HG02981 (cell line): ENCODE measurements around the gene COL6A1.
"Not testable (repeated sequence)": the region's sequence is repeated elsewhere in the genome, so short reads cannot be mapped to it uniquely, and the experiment has no call there.

ENCODE experiments used
- ATAC-seq: cut with Tn5 transposase; IDR thresholded peaks from one replicate; pipeline ENCODE4 v1.9.1; 2021; ENCODE audit warnings: mild to moderate bottlenecking, moderate library complexity; ENCODE audit not compliant: unreplicated experiment

Gene COL6A1

DNA sequence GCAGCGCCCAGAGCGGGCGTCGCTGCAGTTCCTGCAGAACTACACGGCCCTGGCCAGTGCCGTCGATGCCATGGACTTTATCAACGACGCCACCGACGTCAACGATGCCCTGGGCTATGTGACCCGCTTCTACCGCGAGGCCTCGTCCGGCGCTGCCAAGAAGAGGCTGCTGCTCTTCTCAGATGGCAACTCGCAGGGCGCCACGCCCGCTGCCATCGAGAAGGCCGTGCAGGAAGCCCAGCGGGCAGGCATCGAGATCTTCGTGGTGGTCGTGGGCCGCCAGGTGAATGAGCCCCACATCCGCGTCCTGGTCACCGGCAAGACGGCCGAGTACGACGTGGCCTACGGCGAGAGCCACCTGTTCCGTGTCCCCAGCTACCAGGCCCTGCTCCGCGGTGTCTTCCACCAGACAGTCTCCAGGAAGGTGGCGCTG lies 22.0 kb downstream of the COL6A1 start:
- ATAC-seq = no peak

DNA sequence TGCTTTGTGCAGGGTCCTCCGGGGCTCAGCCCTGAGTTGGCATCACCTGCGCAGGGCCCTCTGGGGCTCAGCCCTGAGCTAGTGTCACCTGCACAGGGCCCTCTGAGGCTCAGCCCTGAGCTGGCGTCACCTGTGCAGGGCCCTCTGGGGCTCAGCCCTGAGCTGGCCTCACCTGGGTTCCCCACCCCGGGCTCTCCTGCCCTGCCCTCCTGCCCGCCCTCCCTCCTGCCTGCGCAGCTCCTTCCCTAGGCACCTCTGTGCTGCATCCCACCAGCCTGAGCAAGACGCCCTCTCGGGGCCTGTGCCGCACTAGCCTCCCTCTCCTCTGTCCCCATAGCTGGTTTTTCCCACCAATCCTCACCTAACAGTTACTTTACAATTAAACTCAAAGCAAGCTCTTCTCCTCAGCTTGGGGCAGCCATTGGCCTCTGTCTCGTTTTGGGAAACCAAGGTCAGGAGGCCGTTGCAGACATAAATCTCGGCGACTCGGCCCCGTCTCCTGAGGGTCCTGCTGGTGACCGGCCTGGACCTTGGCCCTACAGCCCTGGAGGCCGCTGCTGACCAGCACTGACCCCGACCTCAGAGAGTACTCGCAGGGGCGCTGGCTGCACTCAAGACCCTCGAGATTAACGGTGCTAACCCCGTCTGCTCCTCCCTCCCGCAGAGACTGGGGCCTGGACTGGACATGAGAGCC lies 22.7 kb downstream of the COL6A1 start:
- ATAC-seq = no peak

DNA sequence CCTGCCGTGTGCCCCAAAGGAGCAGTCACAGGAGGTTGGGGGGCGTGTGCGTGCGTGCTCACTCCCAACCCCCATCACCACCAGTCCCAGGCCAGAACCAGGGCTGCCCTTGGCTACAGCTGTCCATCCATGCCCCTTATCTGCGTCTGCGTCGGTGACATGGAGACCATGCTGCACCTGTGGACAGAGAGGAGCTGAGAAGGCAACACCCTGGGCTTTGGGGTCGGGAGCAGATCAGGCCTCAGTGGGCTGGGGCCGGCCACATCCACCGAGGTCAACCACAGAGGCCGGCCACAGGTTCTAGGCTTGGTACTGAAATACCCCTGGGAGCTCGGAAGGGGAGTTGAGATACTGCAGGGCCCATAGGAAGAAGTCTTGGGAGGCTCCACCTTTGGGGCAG lies 23.5 kb downstream of the COL6A1 start:
- ATAC-seq = no peak

DNA sequence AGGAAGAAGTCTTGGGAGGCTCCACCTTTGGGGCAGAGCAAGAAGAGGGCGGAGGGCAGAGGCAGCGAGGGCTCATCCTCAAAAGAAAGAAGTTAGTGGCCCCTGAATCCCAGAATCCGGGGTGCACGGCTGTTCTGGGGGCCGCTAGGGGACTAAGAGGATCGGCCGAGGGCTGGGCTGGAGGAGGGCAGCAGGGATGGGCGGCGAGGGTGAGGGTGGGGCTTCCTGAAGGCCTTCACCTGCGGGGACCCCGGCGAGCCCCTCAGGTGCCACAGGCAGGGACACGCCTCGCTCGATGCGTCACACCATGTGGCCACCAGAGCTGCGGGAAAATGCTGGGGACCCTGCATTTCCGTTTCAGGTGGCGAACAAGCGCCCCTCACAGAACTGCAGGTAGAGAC lies 23.9 kb downstream of the COL6A1 start:
- ATAC-seq = no peak

DNA sequence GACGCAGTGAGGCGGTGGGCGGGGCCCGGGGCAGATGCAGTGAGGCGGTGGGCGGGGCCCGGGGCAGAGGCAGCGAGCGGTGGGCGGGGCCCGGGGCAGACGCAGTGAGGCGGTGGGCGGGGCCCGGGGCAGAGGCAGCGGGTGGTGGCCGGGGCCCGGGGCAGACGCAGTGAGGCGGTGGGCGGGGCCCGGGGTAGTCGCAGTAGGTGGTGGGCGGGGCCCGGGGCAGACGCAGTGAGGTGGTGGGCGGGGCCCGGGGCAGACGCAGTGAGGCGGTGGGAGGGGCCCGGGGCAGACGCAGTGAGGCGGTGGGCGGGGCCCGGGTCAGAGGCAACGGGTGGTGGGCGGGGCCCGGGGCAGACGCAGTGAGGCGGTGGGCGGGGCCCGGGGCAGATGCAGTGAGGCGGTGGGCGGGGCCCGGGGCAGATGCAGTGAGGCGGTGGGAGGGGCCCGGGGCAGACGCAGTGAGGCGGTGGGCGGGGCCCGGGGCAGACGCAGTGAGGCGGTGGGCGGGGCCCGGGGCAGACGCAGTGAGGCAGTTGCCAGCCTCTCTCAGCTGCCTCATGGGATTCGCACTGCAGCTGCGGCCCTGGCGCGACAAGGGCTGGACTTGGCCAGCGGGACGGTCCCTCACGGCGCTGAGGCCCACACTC lies 24.4 kb downstream of the COL6A1 start:
- not testable (repeated sequence) for ATAC-seq

DNA sequence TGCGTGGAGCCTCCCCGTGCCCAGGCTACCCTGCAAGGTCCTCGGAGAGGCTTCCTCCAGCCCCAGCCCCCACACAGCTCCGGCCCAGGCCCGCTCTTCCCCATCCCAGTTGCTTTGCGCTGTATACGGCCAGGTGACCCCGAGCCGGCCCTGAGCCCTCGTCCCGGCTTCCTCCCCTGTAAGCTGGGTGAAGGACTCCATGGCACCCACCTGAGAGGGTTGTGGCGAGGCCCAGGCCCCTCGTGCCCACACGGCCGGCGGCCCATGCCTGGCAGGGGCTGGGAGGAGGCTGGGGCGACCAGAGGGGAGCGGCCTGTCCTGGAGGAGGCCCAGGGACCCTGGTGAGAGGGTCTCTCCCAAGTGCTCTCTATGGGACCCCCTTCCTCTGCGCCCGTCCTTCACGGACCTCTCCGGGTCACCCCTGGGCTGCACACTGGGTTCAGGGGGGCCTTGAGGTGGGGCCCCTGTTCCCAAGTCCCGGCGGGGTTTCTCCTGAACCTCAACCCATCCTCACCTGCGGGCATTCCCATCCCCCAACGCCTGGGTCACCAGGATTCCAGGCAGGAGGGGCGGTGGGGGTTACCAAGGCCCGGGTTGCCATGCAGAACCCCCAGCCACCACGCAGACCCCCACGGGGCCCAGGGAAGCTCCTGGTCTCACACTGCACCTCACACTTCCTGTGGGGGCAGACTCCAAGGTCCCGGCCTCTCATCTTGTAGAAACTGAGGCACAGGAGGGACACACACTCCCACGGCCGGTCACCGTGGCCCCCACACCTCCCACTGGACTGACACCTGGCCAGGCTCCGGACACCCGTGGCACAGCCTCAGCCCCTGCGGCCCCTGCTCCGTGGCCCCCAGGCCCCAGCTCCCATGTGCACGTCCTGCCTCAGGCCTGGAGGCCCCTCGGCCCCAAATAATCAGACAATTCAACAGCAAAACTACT lies 25.2 kb downstream of the COL6A1 start:
- no peak for ATAC-seq

DNA sequence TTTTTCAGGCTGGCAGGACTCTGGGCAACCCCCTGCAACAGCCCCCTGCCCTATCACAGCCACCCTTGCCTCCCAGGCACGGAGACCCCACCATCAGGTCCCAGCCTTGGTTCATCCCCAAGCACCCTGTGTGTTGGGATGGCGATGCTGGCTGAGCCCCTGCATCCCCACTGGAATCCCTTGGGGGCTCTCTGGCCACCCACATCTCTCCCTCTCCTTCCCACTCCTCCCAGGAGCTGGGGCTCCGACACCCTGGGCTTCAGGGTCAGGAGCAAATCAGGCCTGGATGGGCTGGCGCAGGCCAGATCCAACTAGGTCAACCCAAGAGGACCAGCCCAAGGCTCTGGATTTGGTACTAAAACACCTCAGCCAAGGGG lies 25.9 kb downstream of the COL6A1 start:
- no peak for ATAC-seq

DNA sequence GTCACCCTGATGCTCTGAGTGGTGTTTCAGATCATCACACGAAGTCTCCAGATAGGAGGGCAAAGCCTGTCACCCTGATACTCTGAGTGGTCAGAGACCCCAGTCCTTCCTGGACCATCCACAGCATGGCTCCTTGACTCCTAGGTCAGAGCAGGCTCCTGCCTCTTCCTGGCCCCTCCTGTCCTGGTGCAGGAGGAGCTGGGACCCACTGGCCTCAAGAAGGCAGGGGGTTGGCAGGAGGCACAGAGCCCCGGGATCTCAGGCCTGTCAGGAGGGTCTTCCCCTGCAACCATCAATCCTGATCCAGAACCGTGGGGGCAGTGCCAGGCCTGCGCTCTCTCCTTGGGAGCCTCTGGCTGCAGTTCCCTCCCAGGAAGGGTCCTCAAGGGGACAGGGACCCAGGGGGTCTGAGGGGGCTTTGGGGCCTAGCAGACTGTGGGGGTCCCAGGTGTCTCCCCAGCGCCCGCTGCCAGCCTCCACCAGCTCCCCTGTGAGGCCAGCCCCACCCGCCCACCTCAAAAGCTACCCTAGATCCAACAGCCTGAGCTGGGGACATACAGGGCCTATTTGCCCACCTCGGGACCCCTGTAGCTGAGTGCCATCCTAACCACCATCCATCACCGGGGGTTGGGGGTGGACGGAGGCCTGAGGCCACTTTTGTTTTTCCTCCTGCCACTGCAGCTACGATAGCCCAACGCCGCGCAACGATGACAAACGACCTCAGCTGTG lies 27.5 kb downstream of the COL6A1 start:
- ATAC-seq = no peak

DNA sequence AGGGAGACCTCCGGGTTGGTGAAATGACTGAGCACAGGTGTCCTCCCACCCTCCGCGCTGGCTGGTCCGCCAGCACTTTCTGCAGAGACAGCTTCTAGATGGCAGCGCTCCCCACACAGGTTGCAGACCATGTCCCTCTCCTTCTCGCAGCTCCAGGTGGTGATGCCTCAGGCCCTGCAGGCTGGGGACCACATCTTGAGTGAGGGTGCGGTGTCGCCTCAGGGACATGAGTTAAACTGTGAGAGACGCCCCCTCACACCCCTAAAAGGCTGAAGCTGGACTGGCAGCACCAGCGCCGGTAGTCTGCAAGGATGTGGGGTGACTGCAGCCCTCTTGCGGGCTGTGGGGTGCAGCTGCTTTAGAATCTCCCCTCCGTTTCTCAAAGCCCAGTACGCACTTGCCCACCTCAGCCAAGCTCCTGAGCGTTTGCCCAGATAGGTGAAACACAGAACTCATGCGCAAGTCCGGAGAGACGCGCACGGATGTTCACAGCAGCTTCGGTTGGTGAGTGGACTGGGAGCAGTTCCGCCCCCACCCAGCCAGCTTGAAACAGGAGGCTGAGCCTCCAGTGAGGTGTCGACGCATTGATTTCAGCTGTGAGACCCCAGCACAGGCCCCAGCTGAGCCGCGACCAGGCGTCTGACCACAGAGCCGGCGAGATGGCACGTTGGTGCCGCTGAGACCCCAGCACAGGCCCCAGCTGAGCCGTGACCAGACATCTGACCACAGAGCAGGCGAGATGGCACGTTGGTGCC lies 28.6 kb downstream of the COL6A1 start:
- no peak for ATAC-seq

DNA sequence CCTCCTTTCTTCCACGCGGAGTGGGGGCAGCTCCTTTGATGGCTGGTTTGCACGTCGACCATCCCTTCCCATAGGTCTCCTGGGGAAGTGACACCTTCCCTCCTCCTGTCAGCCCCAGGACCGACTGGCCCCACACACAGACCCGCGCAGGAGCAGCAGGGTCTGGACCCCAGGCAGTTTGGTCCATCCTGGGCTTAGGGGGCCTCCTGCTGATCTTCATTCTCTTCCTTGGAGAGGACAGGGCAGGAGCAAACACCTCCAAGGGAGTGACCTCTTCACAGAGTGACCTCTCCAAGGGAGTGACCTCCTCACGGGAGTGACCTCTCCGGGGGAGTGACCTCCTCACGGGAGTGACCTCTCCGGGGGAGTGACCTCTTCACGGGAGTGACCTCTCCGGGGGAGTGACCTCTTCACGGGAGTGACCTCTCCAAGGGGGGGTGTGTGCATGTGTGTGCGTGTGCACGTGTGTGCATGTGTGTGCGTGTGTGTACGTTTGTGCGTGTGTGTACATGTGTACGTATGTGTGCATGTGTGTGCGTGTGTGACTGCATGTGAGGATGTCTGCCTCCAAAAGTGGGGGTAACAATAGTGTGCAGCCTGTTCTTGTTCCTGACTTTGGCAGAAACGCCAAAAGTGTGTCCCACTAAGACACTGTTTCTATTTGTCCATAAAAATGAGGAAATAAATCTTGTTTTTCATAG lies 29.8 kb downstream of the COL6A1 start:
- no peak for ATAC-seq

DNA sequence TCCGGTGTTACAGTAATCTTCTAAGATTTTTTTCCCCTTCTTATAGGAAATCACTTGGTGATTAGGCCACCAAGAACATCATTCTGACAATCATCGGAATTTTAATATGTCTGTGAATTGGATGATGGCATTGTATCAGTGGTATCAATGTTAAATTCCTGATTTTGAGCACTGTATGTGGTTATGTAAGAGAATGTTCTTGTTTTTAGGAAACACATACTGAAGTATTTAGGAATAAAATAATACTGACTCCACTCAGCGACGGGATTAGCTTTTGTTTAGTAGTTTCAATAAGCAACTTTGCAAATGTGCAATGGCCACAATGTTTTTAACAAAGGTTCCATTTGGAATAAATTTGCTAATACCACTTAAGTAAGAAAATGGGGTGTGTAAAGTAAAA lies 30.6 kb downstream of the COL6A1 start:
- ATAC-seq = no peak

DNA sequence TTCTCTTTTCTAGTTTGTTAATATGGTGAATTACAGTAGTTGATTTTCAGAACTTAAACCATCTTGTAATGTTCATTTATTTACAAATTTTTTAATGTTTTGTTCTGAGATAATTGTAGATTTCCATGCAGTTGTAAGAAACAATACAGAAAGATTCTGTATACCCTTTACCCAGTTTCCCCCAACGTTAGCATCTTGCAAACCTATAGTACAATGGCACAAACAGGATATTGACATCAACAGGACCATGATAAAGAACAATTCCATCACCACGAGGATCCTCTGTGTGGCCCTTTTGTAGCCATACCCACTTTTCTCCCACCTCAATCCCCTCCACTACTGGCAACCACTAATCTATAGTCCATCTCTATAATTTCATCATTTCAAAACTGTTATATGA lies 33.3 kb downstream of the COL6A1 start:
- ATAC-seq = no peak

DNA sequence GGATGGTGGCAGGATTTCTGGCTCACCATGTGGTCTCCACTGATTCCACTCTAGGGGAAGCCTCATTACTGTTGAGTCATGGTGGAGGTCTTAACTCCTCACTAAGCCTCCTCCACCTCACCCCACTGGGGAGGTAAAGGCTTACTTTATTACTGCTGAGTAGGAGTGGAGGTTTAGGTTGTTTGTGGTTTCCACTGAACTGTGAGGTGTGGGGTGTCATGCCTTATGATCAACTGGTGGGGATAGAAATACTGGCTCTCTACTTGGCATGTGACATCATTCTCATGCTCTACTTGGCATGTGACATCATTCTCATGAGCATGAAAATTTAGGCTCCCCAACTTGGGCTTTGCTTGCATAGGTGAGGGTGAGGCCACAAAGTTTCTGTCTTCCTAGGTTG lies 35.6 kb downstream of the COL6A1 start:
- no peak for ATAC-seq

DNA sequence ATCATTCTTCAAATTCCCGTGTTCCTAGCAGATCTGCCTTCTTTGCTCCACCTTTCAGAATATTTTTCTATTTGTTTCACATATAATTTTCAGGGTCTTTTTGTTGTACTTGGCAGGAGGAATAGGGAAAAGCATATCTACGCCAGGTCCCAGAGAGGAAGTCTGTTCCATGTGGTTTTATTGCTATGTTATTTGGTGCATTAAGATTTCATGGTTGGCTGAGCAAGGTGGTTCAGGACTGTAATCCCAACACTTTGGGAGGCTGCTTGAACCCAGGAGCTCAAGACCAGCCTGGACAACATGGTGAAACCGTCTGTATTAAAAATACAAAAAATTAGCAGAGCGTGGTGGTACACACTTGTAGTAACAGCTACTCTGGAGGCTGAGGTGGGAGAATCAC lies 36.1 kb downstream of the COL6A1 start:
- no peak for ATAC-seq

DNA sequence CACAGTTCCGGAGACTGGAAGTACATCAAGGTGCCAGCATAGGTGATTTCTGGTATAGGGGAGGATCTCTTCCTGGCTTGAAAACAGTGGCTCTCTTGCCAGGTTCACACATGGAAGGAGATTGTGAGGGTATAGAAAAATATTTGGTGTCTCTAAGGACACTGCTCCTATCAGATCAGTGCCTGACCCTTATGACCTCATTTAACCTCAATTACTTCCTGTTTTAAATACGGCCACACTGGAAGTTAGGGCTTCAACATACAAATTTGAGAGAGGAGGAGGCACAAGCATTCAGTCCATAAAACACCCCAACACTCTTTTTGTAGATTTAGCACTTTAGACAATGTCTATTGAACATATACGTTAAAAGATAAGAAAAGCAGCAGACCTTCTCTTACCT lies 37.0 kb downstream of the COL6A1 start:
- no peak for ATAC-seq

DNA sequence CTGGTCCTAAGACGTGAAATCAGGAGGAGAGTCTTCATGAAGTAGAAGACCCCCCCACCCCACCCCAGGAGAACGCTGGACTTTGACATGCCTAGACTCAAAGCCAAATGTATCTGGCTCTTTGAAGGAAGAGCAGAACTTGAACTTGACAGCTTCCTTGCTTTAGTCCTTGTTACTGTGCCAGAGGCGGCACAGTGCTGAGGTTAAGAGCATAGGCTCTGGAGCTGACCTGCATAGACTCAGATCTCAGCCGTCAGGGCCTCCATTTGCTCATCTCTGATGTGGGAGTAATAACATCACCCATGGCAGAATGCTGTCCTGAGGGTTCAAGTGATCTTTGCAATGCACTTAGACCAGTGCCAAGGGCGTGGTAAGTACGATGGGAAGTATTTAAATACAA lies 39.0 kb downstream of the COL6A1 start:
- no peak for ATAC-seq

DNA sequence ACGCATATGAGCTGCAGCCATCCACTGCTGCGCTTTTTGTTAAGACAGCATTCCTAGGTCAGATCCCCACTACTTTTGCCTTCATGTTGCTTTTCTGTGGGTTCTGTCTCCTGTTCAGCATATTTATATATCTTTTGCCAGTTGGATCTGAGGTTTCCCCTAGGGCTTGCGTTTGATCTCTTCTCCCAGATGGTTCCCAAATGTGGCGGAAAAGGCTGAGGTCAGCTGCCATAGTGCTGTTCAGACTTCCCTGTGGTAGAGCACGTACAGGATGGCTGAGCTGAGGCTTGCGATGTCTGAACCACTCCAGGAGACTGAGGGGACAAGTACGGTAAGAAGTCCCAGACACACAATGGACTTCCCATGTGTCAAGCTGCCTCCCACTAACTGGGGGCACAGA lies 39.8 kb downstream of the COL6A1 start:
- no peak for ATAC-seq

DNA sequence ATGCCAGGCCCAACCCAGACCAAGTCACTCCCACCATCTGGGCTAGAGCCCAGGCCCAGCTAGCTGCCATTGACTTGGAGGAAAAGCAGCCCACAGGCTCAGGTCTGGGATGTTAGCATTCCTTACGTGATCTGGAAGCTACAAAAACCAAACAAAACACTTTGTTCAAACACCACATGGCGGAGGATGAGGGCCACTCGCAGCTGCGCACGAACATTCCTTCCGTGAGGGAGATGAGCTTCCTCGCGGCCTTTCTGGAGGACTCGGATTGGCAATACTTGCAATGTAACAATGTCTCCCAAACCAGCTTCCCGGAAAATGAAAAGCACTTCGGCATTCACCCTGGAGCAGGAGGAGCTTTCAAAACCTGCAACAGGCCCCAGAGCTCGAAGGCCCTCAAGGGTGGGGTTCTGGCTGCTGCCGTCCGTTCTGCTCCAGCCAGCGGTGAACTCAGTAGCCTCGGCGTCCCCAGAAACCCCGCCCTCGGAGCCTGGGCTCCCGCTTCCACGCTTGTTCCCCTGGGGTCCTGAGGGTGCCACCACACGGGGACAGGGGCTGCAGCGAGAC lies 40.5 kb downstream of the COL6A1 start:
- ATAC-seq = no peak
